H1 (cell line): Measurements from ENCODE around the gene PRKCH.

Experiments
- EGR1 ChIP-seq: IDR thresholded peaks from 2 replicates; pipeline ENCODE4 v1.6.1; 2011; ENCODE audit warnings: low read depth, low read length, borderline replicate concordance
- POLR2A ChIP-seq, 2 experiments: IDR thresholded peaks; 1 replicate in 1 of 2; 2 replicates in 1 of 2; pipeline ENCODE4 v1.6.1; 2011; ENCODE audit warnings: low read depth in 2 of 2, low read length in 2 of 2, mild to moderate bottlenecking in 2 of 2; ENCODE audit errors: control extremely low read depth in 1 of 2
- RXRA ChIP-seq: IDR thresholded peaks from 2 replicates; pipeline ENCODE4 v1.6.1; 2011; ENCODE audit warnings: low read depth, mild to moderate bottlenecking, low read length, moderate library complexity; ENCODE audit not compliant: insufficient read depth
- SUZ12 ChIP-seq: fragments of 200-600 bp; sonication (generic); IDR thresholded peaks from 2 replicates; pipeline ENCODE4 v1.6.1; 2012; ENCODE audit warnings: mild to moderate bottlenecking, inconsistent platforms, low read length, moderate library complexity, mixed read lengths
- TF ChIP-seq, protein P1 (sequence below), 3 experiments: IDR thresholded peaks; 1 replicate in 2 of 3; 2 replicates in 1 of 3; pipeline versions ENCODE4 v1.5.1 to v1.6.1; 2011; ENCODE audit warnings: low read length in 3 of 3, mild to moderate bottlenecking in 3 of 3, inconsistent platforms in 2 of 3, low read depth in 1 of 3, moderate library complexity in 1 of 3; ENCODE audit not compliant: insufficient read depth in 1 of 3; ENCODE audit errors: control extremely low read depth in 1 of 3

GRCh38 chr14:61518403-61518802 is 197.0 kb downstream of the PRKCH start:
- TF ChIP-seq, protein P1, sequence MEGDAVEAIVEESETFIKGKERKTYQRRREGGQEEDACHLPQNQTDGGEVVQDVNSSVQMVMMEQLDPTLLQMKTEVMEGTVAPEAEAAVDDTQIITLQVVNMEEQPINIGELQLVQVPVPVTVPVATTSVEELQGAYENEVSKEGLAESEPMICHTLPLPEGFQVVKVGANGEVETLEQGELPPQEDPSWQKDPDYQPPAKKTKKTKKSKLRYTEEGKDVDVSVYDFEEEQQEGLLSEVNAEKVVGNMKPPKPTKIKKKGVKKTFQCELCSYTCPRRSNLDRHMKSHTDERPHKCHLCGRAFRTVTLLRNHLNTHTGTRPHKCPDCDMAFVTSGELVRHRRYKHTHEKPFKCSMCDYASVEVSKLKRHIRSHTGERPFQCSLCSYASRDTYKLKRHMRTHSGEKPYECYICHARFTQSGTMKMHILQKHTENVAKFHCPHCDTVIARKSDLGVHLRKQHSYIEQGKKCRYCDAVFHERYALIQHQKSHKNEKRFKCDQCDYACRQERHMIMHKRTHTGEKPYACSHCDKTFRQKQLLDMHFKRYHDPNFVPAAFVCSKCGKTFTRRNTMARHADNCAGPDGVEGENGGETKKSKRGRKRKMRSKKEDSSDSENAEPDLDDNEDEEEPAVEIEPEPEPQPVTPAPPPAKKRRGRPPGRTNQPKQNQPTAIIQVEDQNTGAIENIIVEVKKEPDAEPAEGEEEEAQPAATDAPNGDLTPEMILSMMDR (IDR thresholded peaks at IDR 0.05; ENCODE audit: control extremely low read depth in 1 of 3, insufficient read depth in 1 of 3, low read depth in 1 of 3, low read length in 3 of 3) = no peak
- TF ChIP-seq SUZ12 (no peak), EGR1 (no peak), RXRA (no peak), POLR2A (IDR thresholded peaks at IDR 0.05; ENCODE audit: control extremely low read depth in 1 of 2, low read depth in 2 of 2, low read length in 2 of 2) (no peak)
